Lung microvascular endothelial cell (primary cell): ENCODE data around the gene CCNYL1. TPM values are rescaled to one million over a fixed set of nuclear protein-coding genes. Genes with fewer than 3 reads are reported as not detected.
A peak's percentile ranks its signal among the peaks of the same experiment; 100 is the strongest.

Experiments used
- DNase-seq, 2 donors: peaks; one replicate each; pipeline versions ENCODE4 v3.0.0 to v3.0.0-alpha.2; 2010; ENCODE audit warnings: low read depth in 2 of 2
- total RNA-seq: library from RNA; depleted of rRNA; stranded (reverse); fragments of >200 nt; gene quantifications from 2 replicates; pipeline ENCODE4 v1.2.1, GENCODE V29; 2014

Gene CCNYL1
- total RNA-seq, 1 donor from 2014 or later = 16.1 TPM

GRCh38 chr2:207791579-207792243 lies 80.3 kb downstream of the CCNYL1 start:
- no peak for DNase-seq

- peak; percentile 54 to 84 for DNase-seq
These were observed 80.9 kb downstream of the CCNYL1 start for GRCh38 chr2:207792244-207792785.

GRCh38 chr2:207796585-207797350 lies 85.3 kb downstream of the CCNYL1 start:
- DNase-seq = no peak

GRCh38 chr2:207801259-207801658 lies 89.8 kb downstream of the CCNYL1 start:
- no peak for DNase-seq

- DNase-seq = no peak
These were observed 91.2 kb downstream of the CCNYL1 start for GRCh38 chr2:207802650-207803049.

Other genes with a start within 250 kb of the CCNYL1 start
- gene CREB1, start 181.7 kb upstream of the CCNYL1 start, total RNA-seq = 21.1 and 38.3 TPM in 2 replicates
- gene METTL21A, start 86.2 kb upstream of the CCNYL1 start, total RNA-seq = 8.3 and 19.4 TPM in 2 replicates
- gene FZD5, start 58.3 kb downstream of the CCNYL1 start, total RNA-seq = 1.5 and 4.2 TPM in 2 replicates